ENCODE results near the gene ZDHHC11B. TPM values are rescaled to one million over a fixed set of nuclear protein-coding genes. Genes with fewer than 3 reads are reported as not detected.

ZDHHC11B gene
- total RNA-seq, 3 donors from 2014 or later (not counting 1 experiment from before 2014, with no cell fraction given) = 0.85 to 7.3 (median 2.2) TPM

- Histone ChIP-seq H3K9me3 (ENCODE audit: control insufficient read depth, insufficient read depth, low read length) (no peaks in the 10 kb centered on the region), H3K4me3 (ENCODE audit: low read length) (no peak overlapping the region), H3K27ac (ENCODE audit: low read length) (no peak overlapping the region), H3K4me1 (ENCODE audit: control insufficient read depth, insufficient read depth, low read length) (no peaks in the 10 kb centered on the region), H3K27me3 (ENCODE audit: control insufficient read depth, insufficient read depth, low read length) (no peaks in the 10 kb centered on the region), H3K36me3 (ENCODE audit: control insufficient read depth, insufficient read depth, low read length) (peaks cover 4% of the 10 kb centered on the region)
- H3K27ac Mint-ChIP-seq = no peak overlapping the region
- no peaks in the 10 kb centered on the region for H3K4me1 Mint-ChIP-seq
- intact Hi-C loops (cut with micrococcal nuclease) = no loop called here
- H3K9me3 Mint-ChIP-seq = no peaks in the 10 kb centered on the region
- no peak for TF ChIP-seq CTCF (IDR thresholded peaks at IDR 0.05)
- no peak overlapping the region for H3K4me3 Mint-ChIP-seq
- DNase-seq (no peak), ATAC-seq (no peak)
- WGBS (ENCODE audit: insufficient coverage) = 97% methylated on average over 38 of the region's 38 CpGs
- no peaks in the 10 kb centered on the region for H3K27me3 Mint-ChIP-seq (ENCODE audit: low read depth in 2 of 2)
- peaks cover 9% of the 10 kb centered on the region for H3K36me3 Mint-ChIP-seq
These were observed 120.8 kb downstream of the ZDHHC11B start for GRCh38 chr5:663436-664342.

GRCh38 chr5:662751-663435, 121.6 kb downstream of the ZDHHC11B start:
- Histone ChIP-seq H3K4me1 (ENCODE audit: control insufficient read depth, insufficient read depth, low read length) (no peaks in the 10 kb centered on the region), H3K27me3 (ENCODE audit: control insufficient read depth, insufficient read depth, low read length) (no peaks in the 10 kb centered on the region), H3K27ac (ENCODE audit: low read length) (no peak overlapping the region), H3K4me3 (ENCODE audit: low read length) (no peak overlapping the region), H3K9me3 (ENCODE audit: control insufficient read depth, insufficient read depth, low read length) (no peaks in the 10 kb centered on the region), H3K36me3 (ENCODE audit: control insufficient read depth, insufficient read depth, low read length) (peaks cover 6% of the 10 kb centered on the region)
- Mint-ChIP-seq H3K27ac (no peak overlapping the region), H3K36me3 (peaks cover 11% of the 10 kb centered on the region), H3K4me1 (no peaks in the 10 kb centered on the region), H3K27me3 (ENCODE audit: low read depth in 2 of 2) (no peaks in the 10 kb centered on the region), H3K9me3 (no peaks in the 10 kb centered on the region), H3K4me3 (no peak overlapping the region)
- ATAC-seq (no peak), DNase-seq (no peak)
- intact Hi-C loops (cut with micrococcal nuclease) = no loop called here
- TF ChIP-seq CTCF (IDR thresholded peaks at IDR 0.05) = no peak
- WGBS (ENCODE audit: insufficient coverage) = 94% methylated on average over 56 of the region's 56 CpGs

- Histone ChIP-seq H3K27me3 (ENCODE audit: control insufficient read depth, insufficient read depth, low read length) (no peaks in the 10 kb centered on the region), H3K9me3 (ENCODE audit: control insufficient read depth, insufficient read depth, low read length) (no peaks in the 10 kb centered on the region), H3K27ac (ENCODE audit: low read length) (no peak overlapping the region), H3K4me1 (ENCODE audit: control insufficient read depth, insufficient read depth, low read length) (no peaks in the 10 kb centered on the region), H3K4me3 (ENCODE audit: low read length) (no peak overlapping the region), H3K36me3 (ENCODE audit: control insufficient read depth, insufficient read depth, low read length) (peaks cover 9% of the 10 kb centered on the region)
- ATAC-seq = no peak
- TF ChIP-seq CTCF (IDR thresholded peaks at IDR 0.05) = no peak
- WGBS (ENCODE audit: insufficient coverage) = 97% methylated on average over 53 of the region's 53 CpGs
- no peaks in the 10 kb centered on the region for H3K27me3 Mint-ChIP-seq (ENCODE audit: low read depth in 2 of 2)
- DNase-seq = no peak
- no peaks in the 10 kb centered on the region for H3K9me3 Mint-ChIP-seq
- no peaks in the 10 kb centered on the region for H3K4me1 Mint-ChIP-seq
- H3K4me3 Mint-ChIP-seq = no peak overlapping the region
- peaks cover 10% of the 10 kb centered on the region for H3K36me3 Mint-ChIP-seq
- intact Hi-C loops (cut with micrococcal nuclease) = no loop called here
- no peak overlapping the region for H3K27ac Mint-ChIP-seq
These were observed 122.4 kb downstream of the ZDHHC11B start for GRCh38 chr5:661891-662750.

All from natural killer cell (primary cell).